GM13976 (cell line): Measurements from ENCODE around the gene CASZ1.

Experiments
- DNase-seq: peaks from one replicate; pipeline ENCODE4 v3.0.0; 2012; ENCODE audit warnings: low spot score
- in situ Hi-C: fragments of 300-500 bp; cut with MboI; formaldehyde crosslinking; loops from one replicate; pipeline ENCODE4 v1.12.0; 2022; ENCODE audit warnings: low sequenced_read_pairs, mixed read lengths, inconsistent platforms; ENCODE audit not compliant: unreplicated experiment
- TF ChIP-seq, protein P1 (sequence below): IDR thresholded peaks from 2 replicates; pipeline ENCODE4 v1.5.1; 2012; ENCODE audit warnings: borderline replicate concordance, mild to moderate bottlenecking; ENCODE audit not compliant: insufficient read depth; ENCODE audit errors: extremely low read depth, missing control alignments, control extremely low read depth

The CASZ1 gene

DNA sequence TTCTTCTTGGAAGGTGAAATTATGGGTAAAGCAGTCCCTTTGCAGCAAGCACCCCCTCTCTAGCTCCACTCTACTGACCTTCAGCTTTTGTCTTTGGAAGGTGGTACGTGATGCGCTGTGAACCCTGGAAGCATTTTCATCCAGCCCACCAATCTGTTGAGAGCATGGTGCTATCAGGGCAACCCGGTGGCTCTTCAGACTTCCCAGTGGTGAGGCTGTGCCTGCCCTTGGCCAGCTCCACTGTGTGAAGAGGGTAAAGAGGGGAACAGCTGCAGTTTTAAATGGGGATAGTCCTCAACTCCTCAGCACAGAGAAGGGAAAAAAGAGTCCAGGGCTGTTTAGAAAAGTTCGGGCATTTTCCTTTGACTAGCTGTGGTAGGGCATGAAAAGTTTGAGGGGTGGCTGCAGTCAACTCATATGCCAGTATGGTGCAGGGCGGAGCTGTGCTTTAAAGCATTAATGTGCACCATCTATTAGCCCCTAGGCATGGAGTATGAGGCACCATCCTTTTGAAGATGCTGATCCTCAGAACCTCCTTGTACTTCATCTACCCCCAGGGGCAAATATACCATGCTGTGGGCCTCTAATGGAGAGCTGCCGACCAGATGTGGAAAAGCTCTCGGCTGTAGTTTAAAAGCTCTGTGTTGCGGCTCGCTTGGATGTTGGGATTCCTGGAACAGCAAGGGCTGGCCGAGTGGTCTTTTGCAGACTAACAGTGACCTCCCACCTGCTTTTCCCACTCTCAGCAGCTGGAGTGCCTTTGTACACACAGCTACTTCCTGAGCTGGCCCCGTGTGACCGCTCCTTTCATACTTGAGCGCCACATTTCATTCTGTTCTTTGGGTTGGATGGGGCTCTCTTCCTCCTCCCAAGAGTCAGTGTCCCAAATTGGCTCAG, 198.7 kb downstream of the CASZ1 start:
- TF ChIP-seq, protein P1, sequence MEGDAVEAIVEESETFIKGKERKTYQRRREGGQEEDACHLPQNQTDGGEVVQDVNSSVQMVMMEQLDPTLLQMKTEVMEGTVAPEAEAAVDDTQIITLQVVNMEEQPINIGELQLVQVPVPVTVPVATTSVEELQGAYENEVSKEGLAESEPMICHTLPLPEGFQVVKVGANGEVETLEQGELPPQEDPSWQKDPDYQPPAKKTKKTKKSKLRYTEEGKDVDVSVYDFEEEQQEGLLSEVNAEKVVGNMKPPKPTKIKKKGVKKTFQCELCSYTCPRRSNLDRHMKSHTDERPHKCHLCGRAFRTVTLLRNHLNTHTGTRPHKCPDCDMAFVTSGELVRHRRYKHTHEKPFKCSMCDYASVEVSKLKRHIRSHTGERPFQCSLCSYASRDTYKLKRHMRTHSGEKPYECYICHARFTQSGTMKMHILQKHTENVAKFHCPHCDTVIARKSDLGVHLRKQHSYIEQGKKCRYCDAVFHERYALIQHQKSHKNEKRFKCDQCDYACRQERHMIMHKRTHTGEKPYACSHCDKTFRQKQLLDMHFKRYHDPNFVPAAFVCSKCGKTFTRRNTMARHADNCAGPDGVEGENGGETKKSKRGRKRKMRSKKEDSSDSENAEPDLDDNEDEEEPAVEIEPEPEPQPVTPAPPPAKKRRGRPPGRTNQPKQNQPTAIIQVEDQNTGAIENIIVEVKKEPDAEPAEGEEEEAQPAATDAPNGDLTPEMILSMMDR, result no peak
- DNase-seq, result no peak
- in situ Hi-C loops, result no loop called here

DNA sequence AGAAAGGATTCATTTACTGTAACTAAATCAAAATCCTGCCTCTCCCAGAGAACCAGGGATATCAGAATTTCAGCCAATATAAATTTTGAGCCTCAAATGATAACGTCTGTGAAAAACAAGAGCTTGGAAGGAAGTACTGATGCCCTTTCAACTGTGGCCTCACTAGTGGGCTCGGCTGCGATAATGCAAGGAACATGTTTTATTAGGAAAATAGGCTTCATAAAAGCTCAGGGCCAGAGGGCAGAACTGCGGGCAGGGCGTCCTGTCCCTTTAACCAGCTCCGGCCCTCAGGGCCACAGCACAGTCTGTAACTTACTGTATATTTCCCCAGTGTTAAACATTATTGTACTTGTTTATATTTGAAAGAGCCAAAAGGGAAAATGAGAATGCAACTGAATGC, 199.7 kb downstream of the CASZ1 start:
- in situ Hi-C loops, result no loop called here
- no peak for DNase-seq
- TF ChIP-seq, protein P1, result no peak

DNA sequence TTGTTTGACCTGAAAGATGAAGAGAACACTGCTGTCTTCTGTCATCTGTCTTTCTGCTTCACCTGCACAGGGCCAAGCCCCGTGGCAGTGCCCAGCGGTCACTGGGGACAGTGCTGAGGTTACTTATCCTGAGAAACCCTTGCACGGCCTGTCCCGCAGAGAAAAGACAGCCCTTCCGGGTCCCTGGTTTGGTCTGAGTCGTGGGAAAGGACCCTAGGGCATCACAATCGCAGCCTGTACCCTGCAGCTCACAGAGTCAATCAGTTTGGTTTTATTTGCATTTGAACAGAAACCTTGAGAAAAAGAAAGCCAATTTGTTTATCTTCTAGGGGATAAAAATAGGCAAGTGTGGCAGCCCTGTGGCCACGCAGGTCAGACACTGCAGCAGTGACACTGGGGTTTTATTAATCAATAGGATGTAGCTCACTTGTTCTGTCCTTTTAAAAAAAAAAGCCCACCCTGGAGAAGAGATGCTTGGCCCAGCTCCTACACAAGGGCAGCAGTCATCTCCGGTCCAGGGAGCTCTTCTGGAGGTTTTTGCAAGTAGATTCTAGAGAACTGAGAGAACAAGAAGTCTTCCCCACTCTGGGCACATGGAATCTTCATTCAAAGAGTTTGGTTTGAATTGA, 201.7 kb downstream of the CASZ1 start:
- in situ Hi-C loops, result no loop called here

DNA sequence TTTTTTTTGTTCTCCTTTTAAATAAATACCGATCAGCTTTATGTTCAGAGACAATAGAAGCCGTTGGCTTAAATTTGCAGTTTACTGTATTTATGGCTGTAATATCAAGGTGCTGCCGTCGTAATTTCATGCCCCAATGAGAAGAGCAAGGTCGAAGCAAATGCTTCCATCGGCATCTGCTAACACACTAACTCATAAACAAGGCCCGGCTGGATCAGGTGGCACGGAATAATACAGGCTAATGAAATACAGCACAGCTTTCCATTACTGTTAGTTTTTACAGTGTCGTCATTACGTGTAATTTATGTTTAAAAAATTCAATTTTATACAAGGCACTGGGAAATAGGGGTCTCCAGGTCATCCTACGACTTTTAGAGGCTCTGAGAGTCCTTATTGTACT, 202.7 kb downstream of the CASZ1 start:
- in situ Hi-C loops, result no loop called here
- DNase-seq, result no peak
- TF ChIP-seq, protein P1, result no peak

More for the DNA sequence above, 201.7 kb downstream of the CASZ1 start:
- DNase-seq, result no peak
- TF ChIP-seq, protein P1, result no peak

DNA sequence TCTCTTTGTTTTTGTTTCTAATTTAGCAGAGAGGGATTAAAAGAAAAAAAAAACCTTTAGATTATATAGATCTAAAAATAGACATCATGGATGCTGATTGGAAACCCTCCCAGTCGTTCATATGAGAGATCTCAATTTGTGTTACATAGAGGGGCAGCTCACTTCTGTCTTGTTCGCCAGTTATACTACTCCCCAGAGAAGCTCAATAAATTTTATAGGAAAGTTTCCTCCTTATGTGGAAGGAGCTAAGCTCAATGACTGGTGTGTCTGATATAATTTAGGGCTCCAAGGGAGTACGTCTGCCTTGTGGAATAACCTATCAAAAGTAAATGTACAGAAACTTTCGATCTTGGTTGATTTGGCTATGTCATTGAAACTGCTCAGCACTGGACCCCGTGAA, 204.1 kb downstream of the CASZ1 start:
- in situ Hi-C loops, result no loop called here
- no peak for DNase-seq
- TF ChIP-seq, protein P1, result no peak

DNA sequence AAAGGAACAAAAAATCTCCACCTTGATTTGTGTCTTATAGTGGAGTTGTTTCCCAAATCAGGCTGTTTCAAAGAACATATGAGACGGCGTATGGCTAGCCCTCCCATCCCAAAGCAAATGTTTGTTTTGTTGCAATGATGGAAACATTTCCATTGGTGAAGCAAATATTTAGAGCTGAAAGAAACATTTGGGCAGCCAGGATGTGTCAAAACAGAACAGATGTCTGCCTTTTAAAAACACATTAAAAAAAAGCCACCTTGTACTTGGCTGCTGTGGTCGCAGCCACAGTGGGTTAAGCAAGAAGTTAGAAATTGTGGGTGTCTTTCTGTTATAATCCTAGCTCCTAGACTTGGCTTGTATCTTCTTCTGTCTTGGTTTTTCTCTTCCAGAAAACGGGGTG, 205.4 kb downstream of the CASZ1 start:
- in situ Hi-C loops, result no loop called here
- no peak for DNase-seq
- TF ChIP-seq, protein P1, result no peak
